HCT116 (cell line): ENCODE results near the gene CACNG8. TPM values are rescaled to one million over a fixed set of nuclear protein-coding genes. Genes with fewer than 3 reads are reported as not detected.

Experiments
- ATAC-seq: fragments of 200-7000 bp; cut with Tn5 transposase; 2 replicates; pipeline ENCODE4 v1.9.1; 2020; ENCODE audit warnings: mild to moderate bottlenecking, moderate library complexity
- BruUV-seq: library from RNA; stranded (reverse); fragments of 400-500 nt; replicated peaks from 2 replicates; lab custom pipeline; 2021; lab: Mats Ljungman, UMichigan
- CTCF ChIA-PET: fragments of 300-600 bp; sonication (Branson Sonifier 250); formaldehyde crosslinking; loops from one replicate; lab custom pipeline; 2021; ENCODE audit warnings: antibody characterized with exemption; lab: Charles Lee
- POLR2A ChIA-PET: fragments of 300-600, 350-600 bp; sonication (Branson Sonifier 250); formaldehyde crosslinking; loops from one replicate; lab custom pipeline; 2021; ENCODE audit warnings: antibody characterized with exemption; lab: Charles Lee
- RAD21 ChIA-PET, 2 experiments: fragments of 300-600 bp; sonication (Branson Sonifier 250); formaldehyde crosslinking; loops; one replicate each; lab custom pipeline; 2023; ENCODE audit warnings: low total read pairs in 2 of 2; ENCODE audit not compliant: uncharacterized antibody in 2 of 2, unreplicated experiment in 2 of 2, low non-redundant PET in 1 of 2; lab: Charles Lee
- DNase-seq: peaks from one replicate; pipeline ENCODE4 v3.0.0-alpha.2; 2010; ENCODE audit warnings: low read depth, low spot score
- H2AFZ ChIP-seq: fragments of 200-600 bp; shearing (Covaris generic), sonication (generic); 2 replicates; pipeline ENCODE4 v1.6.1; 2017; ENCODE audit warnings: low read depth, mixed run types, mixed read lengths, antibody characterized with exemption, low read length; ENCODE audit not compliant: poor library complexity, severe bottlenecking
- H3K27ac ChIP-seq: 2 replicates; pipeline ENCODE4 v1.5.1; 2012; ENCODE audit warnings: low read depth, low read length
- H3K27me3 ChIP-seq: fragments of 200-600 bp; sonication (generic); 2 replicates; pipeline ENCODE4 v1.6.1; 2016; ENCODE audit warnings: mixed run types, low read length, mixed read lengths; ENCODE audit not compliant: insufficient read depth
- H3K36me3 ChIP-seq, 2 experiments: fragments of 200-500 bp in 1 of 2; fragments of 200-600 bp in 1 of 2; sonication (Bioruptor generic) in 1 of 2; sonication (generic) in 1 of 2; 2 replicates each; pipeline versions ENCODE4 v1.5.1 to v1.6.1; 2014 to 2016; ENCODE audit warnings: low read length in 2 of 2, inconsistent platforms in 1 of 2, mixed read lengths in 1 of 2, mixed run types in 1 of 2; ENCODE audit not compliant: insufficient read depth in 2 of 2, control insufficient read depth in 1 of 2
- H3K4me1 ChIP-seq, 2 experiments: fragments of 200-600 bp in 1 of 2; sonication (generic) in 1 of 2; 2 replicates each; pipeline versions ENCODE4 v1.5.1 to v1.6.1; 2012 to 2017; ENCODE audit warnings: low read length in 2 of 2, inconsistent platforms in 1 of 2, mild to moderate bottlenecking in 1 of 2, mixed read lengths in 1 of 2, mixed run types in 1 of 2, moderate library complexity in 1 of 2; ENCODE audit not compliant: insufficient read depth in 2 of 2, control insufficient read depth in 1 of 2
- H3K4me2 ChIP-seq: fragments of 200-600 bp; sonication (generic); 2 replicates; pipeline ENCODE4 v1.6.1; 2017; ENCODE audit warnings: mixed run types, low read length, mixed read lengths
- H3K4me3 ChIP-seq, 2 experiments: fragments of 200-600 bp in 1 of 2; sonication (generic) in 1 of 2; replicated peaks in 1 of 2; 2 replicates each; pipeline ENCODE4 v1.5.1; 2011 to 2016; ENCODE audit warnings: low read length in 2 of 2, control low read depth in 1 of 2, low read depth in 1 of 2, mild to moderate bottlenecking in 1 of 2, mixed read lengths in 1 of 2, mixed run types in 1 of 2
- H3K79me2 ChIP-seq: fragments of 200-600 bp; sonication (generic); 2 replicates; pipeline ENCODE4 v1.6.1; 2017; ENCODE audit warnings: mild to moderate bottlenecking, mixed run types, low read length, moderate library complexity, mixed read lengths; ENCODE audit not compliant: insufficient read depth
- H3K9ac ChIP-seq: fragments of 200-600 bp; sonication (generic); 2 replicates; pipeline ENCODE4 v1.6.1; 2016; ENCODE audit warnings: low read length, mixed read lengths
- H3K9me2 ChIP-seq: fragments of 200-600 bp; sonication (generic), shearing (Covaris generic); 2 replicates; pipeline ENCODE4 v1.6.1; 2017; ENCODE audit warnings: mixed run types, mild to moderate bottlenecking, moderate library complexity; ENCODE audit not compliant: insufficient read depth
- H3K9me3 ChIP-seq, 2 experiments: fragments of 200-500 bp in 1 of 2; fragments of 200-600 bp in 1 of 2; sonication (Bioruptor generic) in 1 of 2; sonication (generic) in 1 of 2; 2 replicates each; pipeline ENCODE4 v1.6.1; 2014 to 2017; ENCODE audit warnings: low read length in 2 of 2, mixed read lengths in 2 of 2, inconsistent platforms in 1 of 2, low read depth in 1 of 2, mild to moderate bottlenecking in 1 of 2, mixed run types in 1 of 2, moderate library complexity in 1 of 2; ENCODE audit not compliant: control insufficient read depth in 1 of 2, insufficient read depth in 1 of 2
- H4K20me1 ChIP-seq: fragments of 200-600 bp; sonication (generic), shearing (Covaris generic); 2 replicates; pipeline ENCODE4 v1.6.1; 2017; ENCODE audit warnings: mixed run types, mild to moderate bottlenecking, moderate library complexity; ENCODE audit not compliant: insufficient read depth
- CEBPB ChIP-seq: IDR thresholded peaks from 2 replicates; pipeline ENCODE4 v1.6.1; 2012; ENCODE audit warnings: low read depth
- ELF1 ChIP-seq: IDR thresholded peaks from 2 replicates; pipeline ENCODE4 v1.6.1; 2012; ENCODE audit warnings: low read depth, borderline replicate concordance
- EZH2 ChIP-seq: fragments of 200-600 bp; sonication (generic); IDR thresholded peaks from 2 replicates; pipeline ENCODE4 v1.6.1; 2017; ENCODE audit warnings: antibody characterized with exemption, mixed run types
- EZH2phosphoT487 ChIP-seq: fragments of 200-600 bp; IDR thresholded peaks from 2 replicates; pipeline ENCODE4 v1.6.1; 2018; ENCODE audit warnings: antibody characterized with exemption, borderline replicate concordance
- JUND ChIP-seq: IDR thresholded peaks from 2 replicates; pipeline ENCODE4 v1.6.1; 2012
- POLR2AphosphoS5 ChIP-seq: IDR thresholded peaks from 2 replicates; pipeline ENCODE4 v1.6.1; 2011; ENCODE audit warnings: mild to moderate bottlenecking, low read depth, low read length, moderate library complexity
- RAD21 ChIP-seq: IDR thresholded peaks from 2 replicates; pipeline ENCODE4 v1.6.1; 2012; ENCODE audit warnings: low read depth, mild to moderate bottlenecking
- SP1 ChIP-seq: IDR thresholded peaks from 2 replicates; pipeline ENCODE4 v1.6.1; 2012; ENCODE audit warnings: low read depth
- intact Hi-C: fragments of 100-400 bp; cut with micrococcal nuclease; formaldehyde crosslinking; loops from 2 replicates; pipeline ENCODE4 v1.10.0; 2022
- total RNA-seq: library from RNA; stranded (reverse); gene quantifications from one replicate; pipeline ENCODE4 v1.2.1, GENCODE V29; 2021; ENCODE audit not compliant: unreplicated experiment
- TF ChIP-seq, protein P1 (sequence below): IDR thresholded peaks from 2 replicates; pipeline ENCODE4 v1.6.1; 2012
- TF ChIP-seq, protein P2 (sequence below): IDR thresholded peaks from 2 replicates; pipeline ENCODE4 v1.6.1; 2012

CACNG8 gene
- total RNA-seq, 1 experiment from 2014 or later: 0.93 TPM

DNA sequence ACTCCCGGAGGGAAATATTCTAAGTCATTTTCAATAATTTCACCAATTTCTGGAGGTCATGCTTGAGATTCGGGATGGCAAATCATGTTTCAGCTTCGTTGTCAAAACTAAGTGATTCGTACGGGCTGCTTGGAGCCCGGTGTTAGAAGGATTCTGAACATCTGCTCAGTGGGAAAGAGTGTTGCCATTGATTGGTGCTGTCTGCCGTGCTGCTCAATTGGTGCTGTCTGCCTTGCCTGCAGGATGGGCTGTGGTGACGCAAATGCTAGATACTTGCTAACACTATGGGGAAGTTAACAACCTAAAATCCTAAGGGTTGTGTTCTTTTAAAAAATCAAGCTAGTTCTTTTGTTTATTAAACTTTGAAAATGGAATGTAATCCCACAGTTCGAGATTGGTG lies 17.3 kb upstream of the CACNG8 start (continued):
- TF ChIP-seq EZH2 (no peak), SP1 (peak; percentile 51)

DNA sequence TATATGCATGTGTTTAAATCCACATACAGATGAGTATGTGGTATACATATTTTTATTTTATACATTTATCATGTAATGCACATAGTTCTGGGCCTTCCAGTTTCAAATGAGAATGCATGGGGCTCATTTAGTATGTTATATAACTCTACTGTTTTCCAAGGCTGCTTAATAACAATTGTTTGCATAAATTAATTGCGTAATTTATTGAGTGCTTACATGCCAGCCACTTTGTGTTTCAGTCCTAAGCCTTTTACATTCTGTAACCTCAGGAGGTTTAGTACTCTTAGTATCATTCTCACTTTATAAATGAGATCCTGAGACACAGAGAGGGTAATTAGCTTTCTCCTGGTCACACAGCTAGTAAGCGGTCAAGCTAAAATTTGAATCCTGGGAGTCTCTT lies 16.7 kb upstream of the CACNG8 start:
- DNase-seq (no peak), ATAC-seq (no peak)
- no peaks in the 10 kb centered on the region for H3K9me2 ChIP-seq
- no peaks in the 10 kb centered on the region for H3K9me3 ChIP-seq
- no peak overlapping the region for H2AFZ ChIP-seq
- RAD21 ChIA-PET: no interaction called here
- POLR2A ChIA-PET: no interaction called here
- no peaks in the 10 kb centered on the region for H4K20me1 ChIP-seq
- H3K4me3 ChIP-seq: peak overlapping the region in 1 of 2 experiments; percentile 28; a peak in 2 of 4 replicates
- no peak overlapping the region for H3K27ac ChIP-seq
- CTCF ChIA-PET: no interaction called here
- H3K36me3 ChIP-seq: no peaks in the 10 kb centered on the region
- no peaks in the 10 kb centered on the region for H3K79me2 ChIP-seq
- H3K9ac ChIP-seq: no peak overlapping the region
- no peaks in the 10 kb centered on the region for H3K4me1 ChIP-seq
- intact Hi-C loops: no loop called here
- no peak for TF ChIP-seq JUND
- TF ChIP-seq, protein P1, sequence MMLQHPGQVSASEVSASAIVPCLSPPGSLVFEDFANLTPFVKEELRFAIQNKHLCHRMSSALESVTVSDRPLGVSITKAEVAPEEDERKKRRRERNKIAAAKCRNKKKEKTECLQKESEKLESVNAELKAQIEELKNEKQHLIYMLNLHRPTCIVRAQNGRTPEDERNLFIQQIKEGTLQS: no peak
- TF ChIP-seq CEBPB: no peak
- TF ChIP-seq RAD21: no peak
- TF ChIP-seq SP1: no peak
- TF ChIP-seq EZH2phosphoT487: no peak
- TF ChIP-seq, protein P2, sequence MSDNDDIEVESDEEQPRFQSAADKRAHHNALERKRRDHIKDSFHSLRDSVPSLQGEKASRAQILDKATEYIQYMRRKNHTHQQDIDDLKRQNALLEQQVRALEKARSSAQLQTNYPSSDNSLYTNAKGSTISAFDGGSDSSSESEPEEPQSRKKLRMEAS: no peak
- TF ChIP-seq ELF1: no peak
- TF ChIP-seq POLR2AphosphoS5: no peak
- no peaks in the 10 kb centered on the region for H3K27me3 ChIP-seq
- BruUV-seq: TSS peak; percentile 89
- peak overlapping the region; percentile 6; the same call in 1 of the 2 replicates for H3K4me2 ChIP-seq
